ENCODE data around the gene MYO5C. TPM values are rescaled to one million over a fixed set of nuclear protein-coding genes. Genes with fewer than 3 reads are reported as not detected.
A peak's percentile ranks its signal among the peaks of the same experiment; 100 is the strongest.

MYO5C gene
- total RNA-seq, 1 donor from 2014 or later: 24.1 TPM

GRCh38 chr15:52150871-52151270, 144.7 kb downstream of the MYO5C start:
- no peak overlapping the region for H2AFZ ChIP-seq (replicated peaks)
- H3K27ac ChIP-seq: no peak overlapping the region
- Mint-ChIP-seq H3K27ac (no peak overlapping the region), H3K9me3 (no peaks in the 10 kb centered on the region), H3K36me3 (peaks cover 13% of the 10 kb centered on the region), H3K27me3 (ENCODE audit: insufficient read depth, low read depth) (peaks cover 6% of the 10 kb centered on the region), H3K4me3 (no peak overlapping the region), H3K4me1 (no peaks in the 10 kb centered on the region)
- no peaks in the 10 kb centered on the region for H3K4me1 ChIP-seq
- no peaks in the 10 kb centered on the region for H3K9me3 ChIP-seq (ENCODE audit: low read depth)
- TF ChIP-seq EZH2 (IDR thresholded peaks at IDR 0.05): no peak
- no peak for TF ChIP-seq CTCF (IDR thresholded peaks at IDR 0.05)
- TF ChIP-seq EZH2phosphoT487 (IDR thresholded peaks at IDR 0.05): no peak
- H3K27me3 ChIP-seq: no peaks in the 10 kb centered on the region
- DNase-seq (ENCODE audit: low spot score): no peak
- no peak overlapping the region for H3K4me3 ChIP-seq
- H3K79me2 ChIP-seq (ENCODE audit: low read depth): no peaks in the 10 kb centered on the region
- no peak overlapping the region for H3K9ac ChIP-seq
- no peaks in the 10 kb centered on the region for H4K20me1 ChIP-seq (ENCODE audit: low read depth)
- H3K4me2 ChIP-seq: no peak overlapping the region
- H3F3A ChIP-seq (ENCODE audit: low read depth): no peaks in the 10 kb centered on the region
- no peaks in the 10 kb centered on the region for H3K36me3 ChIP-seq

- Mint-ChIP-seq H3K36me3 (peaks cover 14% of the 10 kb centered on the region), H3K9me3 (no peaks in the 10 kb centered on the region), H3K4me3 (no peak overlapping the region), H3K4me1 (no peaks in the 10 kb centered on the region), H3K27ac (peak overlapping the region; percentile 74), H3K27me3 (ENCODE audit: insufficient read depth, low read depth) (peaks cover 4% of the 10 kb centered on the region)
- TF ChIP-seq EZH2phosphoT487 (IDR thresholded peaks at IDR 0.05) (no peak), CTCF (IDR thresholded peaks at IDR 0.05) (no peak), EZH2 (IDR thresholded peaks at IDR 0.05) (no peak)
- no peaks in the 10 kb centered on the region for H3F3A ChIP-seq (ENCODE audit: low read depth)
- no peak overlapping the region for H3K4me2 ChIP-seq
- no peaks in the 10 kb centered on the region for H3K4me1 ChIP-seq
- DNase-seq (ENCODE audit: low spot score): no peak
- no peaks in the 10 kb centered on the region for H3K36me3 ChIP-seq
- H2AFZ ChIP-seq (replicated peaks): no peak overlapping the region
- H3K79me2 ChIP-seq (ENCODE audit: low read depth): no peaks in the 10 kb centered on the region
- no peaks in the 10 kb centered on the region for H3K9me3 ChIP-seq (ENCODE audit: low read depth)
- H3K4me3 ChIP-seq: no peak overlapping the region
- no peaks in the 10 kb centered on the region for H4K20me1 ChIP-seq (ENCODE audit: low read depth)
- no peak overlapping the region for H3K9ac ChIP-seq
- H3K27me3 ChIP-seq: no peaks in the 10 kb centered on the region
- no peak overlapping the region for H3K27ac ChIP-seq
These were observed 145.4 kb downstream of the MYO5C start for GRCh38 chr15:52150043-52150825.

DNA sequence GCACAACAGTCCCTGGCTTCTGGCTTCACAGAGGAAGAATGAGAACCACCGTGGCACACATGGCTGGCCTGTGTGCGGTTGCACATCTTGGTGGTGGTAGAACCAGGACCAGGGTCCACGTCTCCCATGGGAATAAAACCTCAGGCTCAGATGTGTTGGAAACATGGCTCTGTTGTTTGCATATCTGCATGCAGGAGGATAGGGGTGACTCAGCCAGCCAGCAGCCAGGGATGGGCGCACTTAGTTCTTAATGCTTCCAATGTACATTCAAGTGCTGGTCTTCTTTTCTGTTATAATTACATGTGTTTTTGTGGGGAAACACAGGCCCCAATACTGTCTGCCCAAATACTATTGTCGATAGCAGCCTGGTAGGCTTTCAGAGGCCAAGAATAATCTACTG, 147.2 kb downstream of the MYO5C start:
- H3K9ac ChIP-seq: no peak overlapping the region
- no peak for DNase-seq (ENCODE audit: low spot score)
- H3K4me2 ChIP-seq: no peak overlapping the region
- no peaks in the 10 kb centered on the region for H4K20me1 ChIP-seq (ENCODE audit: low read depth)
- H3F3A ChIP-seq (ENCODE audit: low read depth): no peaks in the 10 kb centered on the region
- no peak overlapping the region for H2AFZ ChIP-seq (replicated peaks)
- no peak for TF ChIP-seq EZH2 (IDR thresholded peaks at IDR 0.05)
- TF ChIP-seq EZH2phosphoT487 (IDR thresholded peaks at IDR 0.05): no peak
- no peak for TF ChIP-seq CTCF (IDR thresholded peaks at IDR 0.05)
- Mint-ChIP-seq H3K9me3 (no peaks in the 10 kb centered on the region), H3K36me3 (peaks cover 14% of the 10 kb centered on the region), H3K4me1 (no peaks in the 10 kb centered on the region), H3K4me3 (no peak overlapping the region), H3K27ac (no peak overlapping the region), H3K27me3 (ENCODE audit: insufficient read depth, low read depth) (peaks cover 4% of the 10 kb centered on the region)
- H3K36me3 ChIP-seq: no peaks in the 10 kb centered on the region
- no peaks in the 10 kb centered on the region for H3K4me1 ChIP-seq
- no peaks in the 10 kb centered on the region for H3K79me2 ChIP-seq (ENCODE audit: low read depth)
- no peaks in the 10 kb centered on the region for H3K9me3 ChIP-seq (ENCODE audit: low read depth)
- H3K4me3 ChIP-seq: no peak overlapping the region
- no peak overlapping the region for H3K27ac ChIP-seq
- no peaks in the 10 kb centered on the region for H3K27me3 ChIP-seq

Data from neural progenitor cell (in vitro differentiated cells).